HK-2 (cell line): ENCODE data around the gene SLC41A3.
A peak's percentile ranks its signal among the peaks of the same experiment; 100 is the strongest.
"Not testable (repeated sequence)": the region's sequence is repeated elsewhere in the genome, so short reads cannot be mapped to it uniquely, and the experiment has no call there.

Experiments
- DNase-seq: peaks from one replicate; pipeline ENCODE4 v3.0.0-alpha.2; 2018; ENCODE audit not compliant: unreplicated experiment

Gene SLC41A3

DNA sequence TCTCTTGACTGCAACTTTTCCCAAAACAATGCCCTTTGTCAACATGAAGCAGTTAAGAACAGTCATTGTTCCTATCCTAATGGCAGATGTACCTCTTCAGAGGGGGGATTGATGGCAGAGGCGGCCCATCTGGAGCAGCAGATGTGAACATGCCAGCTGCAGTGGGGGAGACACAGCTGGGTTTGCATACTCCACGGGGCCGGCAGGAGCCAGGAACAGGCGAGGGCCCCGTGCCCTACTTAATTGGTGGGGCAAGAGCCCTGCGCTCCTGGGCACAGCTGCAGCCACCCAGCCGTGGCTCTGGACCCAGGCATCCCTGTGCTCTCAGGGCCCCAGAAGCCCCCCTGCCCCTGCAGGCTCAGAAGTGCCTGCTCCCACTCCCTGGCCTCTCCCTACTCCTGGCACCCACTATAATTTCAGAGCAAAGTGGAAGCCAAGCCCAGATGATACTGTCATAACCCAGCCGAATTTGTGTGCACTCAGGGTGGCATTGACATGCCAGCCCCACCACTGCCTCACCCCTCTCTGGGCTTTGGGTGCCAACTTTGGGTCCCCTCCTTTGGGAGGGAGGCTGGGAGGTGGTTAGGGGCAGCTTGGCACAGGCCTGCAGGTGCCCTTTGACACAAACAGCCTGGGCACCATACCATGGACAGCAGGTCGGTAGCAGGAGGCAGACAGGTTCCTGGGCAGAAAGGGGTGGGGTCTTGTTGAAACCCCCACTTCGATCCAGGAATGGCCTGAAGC lies 80.3 kb downstream of the SLC41A3 start:
- DNase-seq, result no peak

- DNase-seq, result no peak
Measured at GRCh38 chr3:126002189-126002588, 81.7 kb downstream of the SLC41A3 start.

GRCh38 chr3:125996751-125997150 lies 87.2 kb downstream of the SLC41A3 start:
- not testable (repeated sequence) for DNase-seq

- peak; percentile 98 for DNase-seq
Measured at GRCh38 chr3:125990253-125990970, 93.5 kb downstream of the SLC41A3 start.

DNA sequence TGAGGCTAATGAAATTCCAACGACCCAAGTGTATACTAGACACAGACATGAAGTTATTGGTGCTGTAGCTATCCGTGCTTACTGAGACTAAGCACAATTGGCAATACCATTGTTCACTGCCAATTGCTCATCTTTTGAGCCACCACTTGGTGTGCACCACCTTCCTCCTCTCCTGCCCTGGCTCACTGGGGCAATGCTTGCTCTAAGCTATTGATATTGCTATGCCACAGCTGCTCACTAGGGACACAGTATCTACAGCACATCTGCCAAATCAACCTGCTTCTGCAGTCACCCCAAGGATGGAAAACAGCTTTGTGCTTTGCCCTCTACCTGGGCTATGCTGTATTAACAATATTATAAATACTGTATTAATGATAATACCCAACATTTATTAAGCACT lies 99.0 kb downstream of the SLC41A3 start:
- not testable (repeated sequence) for DNase-seq

DNA sequence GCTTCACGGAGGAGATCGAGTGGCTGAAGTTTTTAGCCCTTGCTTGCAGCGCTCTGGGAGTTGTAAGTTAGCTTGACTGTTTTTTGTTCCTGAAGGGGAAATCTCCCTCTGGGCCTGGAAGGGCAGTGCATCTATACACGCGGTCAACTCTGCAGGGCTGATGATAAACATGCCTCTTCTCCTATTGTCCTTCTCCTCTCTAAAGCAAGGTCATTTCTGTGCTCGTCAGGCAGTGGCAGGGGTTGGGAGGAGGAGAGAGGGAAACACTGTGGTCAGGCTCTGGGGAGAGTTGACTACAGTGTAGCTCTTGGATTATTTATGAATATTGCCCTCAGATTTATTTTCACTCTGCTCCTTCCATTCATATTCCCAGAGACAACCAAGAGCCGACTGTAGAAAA lies 106.8 kb downstream of the SLC41A3 start:
- not testable (repeated sequence) for DNase-seq

GRCh38 chr3:125976003-125976390 lies 107.9 kb downstream of the SLC41A3 start:
- not testable (repeated sequence) for DNase-seq

DNA sequence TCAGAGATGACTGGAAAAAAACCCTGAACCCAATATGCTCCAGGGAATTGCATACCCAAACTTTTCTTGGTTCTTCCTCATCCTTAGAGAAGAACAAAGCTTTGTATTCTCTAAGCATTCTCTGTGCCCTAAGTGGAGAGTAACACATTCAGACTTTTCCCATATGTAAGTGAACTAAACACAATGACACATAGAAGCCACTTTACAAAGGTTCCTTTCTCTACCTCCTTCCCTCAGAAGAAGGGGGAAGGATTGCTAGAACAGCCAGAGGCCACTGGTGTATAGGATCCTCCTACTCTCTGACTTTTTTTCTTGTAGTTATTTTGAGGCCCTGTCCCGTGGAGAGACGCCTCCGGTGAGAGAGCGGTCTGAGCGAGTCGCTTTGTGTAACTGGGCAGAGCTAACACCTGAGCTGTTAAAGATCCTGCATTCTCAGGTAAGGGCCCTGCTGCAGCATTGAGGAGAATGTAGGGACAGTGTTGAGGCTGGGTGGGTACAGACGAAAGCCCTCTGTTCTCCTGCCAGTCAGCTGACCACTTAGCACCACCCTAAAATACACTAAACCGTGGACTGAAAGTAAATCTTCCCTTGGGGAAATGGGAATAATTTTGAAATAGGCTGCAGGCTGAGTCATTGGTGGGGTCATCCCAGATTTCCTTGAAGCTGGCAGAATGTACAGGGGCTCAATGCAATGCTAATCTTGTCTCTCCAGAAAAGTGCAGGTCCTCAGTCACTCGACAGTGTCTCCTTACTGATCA lies 108.5 kb downstream of the SLC41A3 start:
- not testable (repeated sequence) for DNase-seq

DNA sequence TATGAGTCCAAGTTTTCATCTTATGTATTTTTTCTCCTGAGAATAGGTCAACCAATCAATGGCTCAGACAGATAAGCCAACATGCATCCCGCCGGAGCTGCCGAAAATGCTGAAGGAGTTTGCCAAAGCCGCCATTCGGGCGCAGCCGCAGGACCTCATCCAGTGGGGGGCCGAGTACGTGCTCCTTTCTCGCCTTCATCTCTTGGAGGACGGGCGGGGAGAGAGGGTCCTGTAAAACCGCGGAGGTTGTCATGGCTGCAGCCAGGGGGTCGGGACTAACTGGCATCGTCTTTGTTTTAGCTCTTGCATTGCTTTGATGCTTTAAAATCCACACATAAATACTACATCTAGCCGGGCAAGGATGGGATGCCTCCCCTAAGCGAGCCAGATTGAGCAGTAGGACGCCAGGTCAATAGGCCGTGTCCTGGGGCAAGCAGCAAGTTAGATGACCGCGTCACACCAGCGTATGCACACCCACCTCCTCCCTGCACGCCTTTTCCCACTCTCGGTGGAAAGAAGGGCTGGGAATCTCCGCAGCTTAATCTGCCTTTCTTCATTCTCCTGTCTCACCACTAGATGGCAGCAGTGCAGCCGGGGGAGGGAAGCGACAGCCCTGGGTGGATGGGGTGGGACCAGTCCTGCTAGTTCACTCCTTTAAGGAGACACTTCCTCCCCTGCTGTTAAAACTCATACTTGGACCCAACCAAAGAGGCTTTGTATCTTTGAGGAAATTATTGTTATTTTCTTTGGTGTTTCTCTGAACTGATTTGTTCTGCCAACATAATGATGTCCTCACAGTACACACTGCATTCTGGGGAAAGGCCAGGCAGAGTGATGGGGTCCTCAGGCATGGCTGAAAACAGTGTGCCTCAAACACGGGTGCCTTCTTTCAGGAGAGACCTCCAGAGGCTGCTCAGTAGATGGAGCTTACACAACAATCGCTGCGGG lies 111.7 kb downstream of the SLC41A3 start:
- DNase-seq, result peak; percentile 37

DNA sequence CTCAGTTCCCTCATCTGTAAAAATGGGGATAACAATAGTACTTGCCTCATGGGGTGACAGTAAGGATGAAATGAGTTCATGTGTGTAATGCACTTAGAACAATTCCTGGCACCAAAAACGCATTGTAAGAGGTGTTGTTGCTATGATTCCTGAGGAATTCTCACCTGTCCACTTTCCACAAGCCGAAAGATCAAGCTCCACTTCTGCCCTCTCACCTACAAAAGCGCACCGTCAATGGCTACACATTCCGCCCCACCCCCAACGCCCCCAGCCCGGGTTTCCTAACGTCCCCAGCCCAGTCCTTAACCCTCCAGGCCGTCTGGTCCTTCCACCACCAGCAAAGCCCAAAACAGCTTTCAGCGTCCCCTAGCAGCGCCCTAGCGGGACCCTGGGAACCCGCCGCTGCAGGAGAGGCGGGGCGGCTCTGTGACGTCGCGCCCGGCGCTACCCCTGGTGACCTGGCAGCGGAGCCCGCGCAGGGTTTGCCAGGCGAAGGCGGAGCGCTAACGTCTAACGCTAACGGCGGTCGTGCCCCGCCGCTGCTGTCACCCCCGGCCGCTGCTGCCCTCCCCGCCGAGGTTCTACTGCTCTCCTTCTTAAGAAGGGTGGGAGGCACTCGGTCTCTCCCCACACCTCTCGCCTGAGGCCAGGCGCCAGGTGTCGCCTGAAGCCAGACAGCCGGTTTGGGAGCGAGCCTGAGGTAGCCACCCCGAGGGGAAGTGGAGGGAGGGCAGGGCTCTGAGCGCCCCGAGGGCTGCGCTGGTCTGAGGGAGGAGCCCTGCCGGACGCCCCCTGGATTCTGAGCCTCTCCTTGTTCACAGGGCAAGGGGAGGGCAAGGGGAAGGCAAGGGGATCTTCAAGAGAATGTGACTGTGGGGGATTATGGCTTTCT lies 115.0 kb downstream of the SLC41A3 start, which contains the start of gene ROPN1B:
TSS of gene ROPN1B (plus strand) at position 478 of the 892 bp plus-strand sequence. CDS start 2,877 bp downstream, outside the sequence.
- not testable (repeated sequence) for DNase-seq

DNA sequence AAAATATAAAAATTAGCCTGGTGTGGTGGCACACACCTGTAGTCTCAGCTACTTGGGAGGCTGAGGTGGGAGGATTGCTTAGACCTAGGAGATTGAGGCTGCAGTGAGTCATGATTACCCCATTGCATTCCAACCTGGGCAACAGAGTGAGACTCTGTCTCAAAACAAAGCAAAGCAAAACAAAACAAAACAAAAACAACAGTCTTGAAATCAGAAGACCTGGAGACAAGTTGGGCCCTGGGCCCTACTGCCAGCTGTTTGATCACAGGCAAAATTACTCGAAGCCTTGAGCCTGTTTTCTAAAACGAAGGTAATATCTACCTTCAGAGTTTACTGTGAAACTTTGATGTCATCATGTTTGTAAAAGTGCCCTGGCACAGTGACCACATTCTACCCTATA lies 115.8 kb downstream of the SLC41A3 start:
- DNase-seq, result not testable (repeated sequence)

DNA sequence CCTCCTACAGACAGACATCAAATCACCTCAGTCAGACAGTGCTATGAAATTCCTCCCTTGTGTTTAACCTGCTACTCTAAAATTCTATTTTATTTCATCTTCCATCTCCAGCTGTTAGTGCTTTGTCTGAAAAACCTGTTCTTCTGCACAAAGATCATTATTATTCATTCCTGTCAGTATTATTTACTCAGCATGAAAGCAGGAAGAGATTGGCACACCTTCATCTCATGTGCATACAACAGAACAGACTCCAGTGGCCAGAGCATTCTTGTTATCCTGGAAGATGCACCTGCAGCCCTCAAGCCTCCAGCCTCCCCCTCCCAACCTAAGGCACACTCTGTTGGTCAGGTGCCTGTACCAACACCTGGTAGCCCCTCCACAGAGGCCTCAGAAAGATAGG lies 116.8 kb downstream of the SLC41A3 start:
- DNase-seq, result no peak

DNA sequence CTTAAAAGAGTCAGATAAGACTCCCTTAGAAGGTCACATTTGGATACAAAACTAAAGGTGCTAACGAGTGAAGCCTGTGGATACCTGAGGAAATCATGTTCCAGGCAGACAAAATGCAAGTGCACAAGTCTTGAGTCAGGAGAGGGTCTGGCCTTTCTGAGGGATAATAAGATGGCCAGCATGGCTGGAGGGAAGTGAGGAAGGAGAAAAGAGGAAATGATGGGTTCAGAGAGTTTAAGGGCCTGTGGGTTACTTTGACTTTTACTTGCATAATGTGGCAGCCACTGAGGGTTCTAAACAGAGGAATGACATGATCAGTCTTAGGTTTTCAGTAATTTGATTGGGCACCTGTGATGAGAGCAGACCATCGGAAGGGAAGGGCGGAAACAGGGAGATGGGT lies 118.4 kb downstream of the SLC41A3 start:
- DNase-seq, result no peak

DNA sequence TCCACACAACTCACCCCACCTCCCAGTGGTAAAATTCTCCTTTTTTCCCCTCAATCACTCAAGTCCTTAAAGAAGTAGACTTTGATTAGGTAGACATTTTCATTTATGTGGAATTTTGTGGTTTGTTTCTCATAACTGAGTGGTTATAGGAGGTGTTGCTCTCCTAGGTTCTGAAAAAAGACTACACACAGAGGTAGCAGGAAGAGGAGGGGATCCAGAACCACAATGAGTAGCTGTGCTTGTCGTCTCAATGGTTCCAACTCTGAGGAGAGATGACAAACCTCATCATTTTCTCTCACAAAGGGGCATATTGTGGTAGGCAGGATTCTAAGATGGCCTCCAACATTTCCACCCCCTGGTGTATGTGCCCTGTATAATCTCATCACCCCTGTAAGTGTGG lies 120.1 kb downstream of the SLC41A3 start:
- not testable (repeated sequence) for DNase-seq

- no peak for DNase-seq
Measured at GRCh38 chr3:125961289-125961589, 122.7 kb downstream of the SLC41A3 start.

- no peak for DNase-seq
Measured at GRCh38 chr3:125960456-125961288, 123.3 kb downstream of the SLC41A3 start.

DNA sequence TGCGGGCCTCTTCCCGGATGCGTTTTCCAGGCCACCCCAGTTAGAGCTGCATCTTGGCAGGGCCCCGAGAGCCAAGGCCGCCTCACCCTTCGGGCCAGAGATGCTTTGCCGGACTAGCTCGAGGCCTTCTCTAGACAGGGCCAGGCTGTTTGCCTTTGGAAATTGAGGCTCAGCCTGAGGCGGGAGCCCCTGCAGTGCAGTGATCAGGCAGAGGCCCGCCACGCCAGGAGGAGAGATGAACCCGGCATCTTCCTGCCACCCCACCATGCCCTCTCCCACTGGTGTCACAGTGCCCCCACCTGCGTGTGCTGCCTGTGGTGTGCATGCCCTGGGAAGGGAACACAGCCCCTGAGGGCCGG lies 123.9 kb downstream of the SLC41A3 start:
- no peak for DNase-seq

DNA sequence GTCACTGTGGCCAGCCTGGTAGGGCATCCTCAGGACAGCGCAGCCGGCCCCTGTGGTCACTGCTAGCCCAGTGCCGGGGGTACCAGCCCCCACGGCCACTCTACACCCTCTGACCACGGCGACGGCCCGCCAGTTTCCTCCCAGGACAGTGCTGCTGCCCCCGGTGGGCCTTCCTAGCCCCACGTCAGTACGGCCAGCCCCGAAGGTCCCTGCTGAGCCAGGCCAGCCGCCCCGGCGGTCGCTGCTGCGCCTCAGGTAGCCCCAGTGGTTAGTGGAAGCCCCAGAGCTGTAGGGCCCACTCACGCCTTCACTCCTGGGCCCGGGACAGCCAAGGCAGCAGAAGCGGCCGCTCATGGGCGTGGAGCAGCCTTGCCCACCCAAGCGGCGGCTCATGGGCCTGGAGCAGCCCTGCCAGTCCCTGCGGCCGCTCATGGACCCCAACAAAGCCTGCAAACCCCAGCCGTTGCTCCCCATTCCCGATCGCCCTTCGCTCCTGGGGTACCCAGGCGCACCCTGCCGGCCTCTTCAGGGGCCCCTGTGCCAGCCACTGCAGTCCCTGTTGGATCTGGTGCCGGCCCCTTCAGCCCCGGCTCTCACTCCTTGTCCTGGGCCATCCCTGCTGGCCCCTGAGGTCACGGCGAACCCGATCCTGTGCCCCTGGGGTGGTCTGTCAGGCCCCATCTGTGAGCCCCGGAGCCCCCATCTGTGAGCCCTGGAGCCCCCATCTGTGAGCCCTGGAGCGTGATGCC lies 124.4 kb downstream of the SLC41A3 start:
- no peak for DNase-seq
